ENCODE results near the gene FHIT.

- TF ChIP-seq CTCF (IDR thresholded peaks at IDR 0.05; ENCODE audit: low read depth, low read length) (no peak), EZH2phosphoT487 (IDR thresholded peaks at IDR 0.05; ENCODE audit: low read depth) (no peak)
Measured at GRCh38 chr3:60973321-60973720, 277.9 kb downstream of the FHIT start.
